ENCODE results near the gene SF1.
A peak's percentile ranks its signal among the peaks of the same experiment; 100 is the strongest.

The SF1 gene

DNA sequence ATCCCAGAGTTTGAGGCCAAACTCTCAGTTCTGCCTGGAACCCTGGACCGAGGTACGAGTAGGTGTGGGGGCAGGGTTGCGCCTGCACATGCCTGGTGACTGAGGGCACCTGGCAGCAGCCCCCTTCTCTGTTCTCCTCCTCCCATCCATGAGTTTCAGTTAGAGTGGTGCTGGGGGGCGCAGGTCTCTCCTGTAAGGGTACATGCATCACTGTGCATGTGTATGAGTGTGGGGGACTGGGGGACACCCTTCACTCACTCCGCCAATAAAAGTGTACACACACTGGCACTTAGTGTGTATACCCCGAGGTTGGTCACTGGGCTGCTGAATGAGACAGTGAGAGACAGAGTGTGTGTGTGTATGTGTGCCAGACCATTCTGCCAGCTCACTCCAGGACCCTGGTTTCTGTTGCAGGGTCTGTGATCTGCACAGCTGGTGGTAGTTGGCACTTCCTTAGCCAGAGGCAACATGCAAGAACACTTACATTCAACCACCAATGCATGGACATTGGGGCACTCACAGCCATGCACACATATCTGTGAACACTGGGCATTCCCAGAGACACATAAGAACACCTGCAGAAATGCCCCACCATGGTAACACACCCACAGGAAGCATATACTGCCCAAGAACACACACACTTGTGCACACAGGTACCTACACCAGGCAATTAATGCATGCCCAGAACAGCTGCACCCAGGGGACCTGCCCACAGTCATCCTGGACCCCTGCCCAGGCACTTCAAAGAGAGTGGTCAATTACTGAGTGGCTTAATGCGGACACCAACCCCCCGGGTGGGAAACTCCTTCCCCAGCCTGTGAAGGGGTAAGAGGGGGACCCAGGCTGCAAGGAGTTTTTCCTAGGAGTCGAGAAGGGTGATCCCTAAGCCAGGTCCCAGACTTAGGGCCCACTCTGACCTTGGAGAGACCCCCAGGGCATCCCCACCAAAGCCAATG, 54.2 kb downstream of the SF1 start:
- no peak for DNase-seq

DNA sequence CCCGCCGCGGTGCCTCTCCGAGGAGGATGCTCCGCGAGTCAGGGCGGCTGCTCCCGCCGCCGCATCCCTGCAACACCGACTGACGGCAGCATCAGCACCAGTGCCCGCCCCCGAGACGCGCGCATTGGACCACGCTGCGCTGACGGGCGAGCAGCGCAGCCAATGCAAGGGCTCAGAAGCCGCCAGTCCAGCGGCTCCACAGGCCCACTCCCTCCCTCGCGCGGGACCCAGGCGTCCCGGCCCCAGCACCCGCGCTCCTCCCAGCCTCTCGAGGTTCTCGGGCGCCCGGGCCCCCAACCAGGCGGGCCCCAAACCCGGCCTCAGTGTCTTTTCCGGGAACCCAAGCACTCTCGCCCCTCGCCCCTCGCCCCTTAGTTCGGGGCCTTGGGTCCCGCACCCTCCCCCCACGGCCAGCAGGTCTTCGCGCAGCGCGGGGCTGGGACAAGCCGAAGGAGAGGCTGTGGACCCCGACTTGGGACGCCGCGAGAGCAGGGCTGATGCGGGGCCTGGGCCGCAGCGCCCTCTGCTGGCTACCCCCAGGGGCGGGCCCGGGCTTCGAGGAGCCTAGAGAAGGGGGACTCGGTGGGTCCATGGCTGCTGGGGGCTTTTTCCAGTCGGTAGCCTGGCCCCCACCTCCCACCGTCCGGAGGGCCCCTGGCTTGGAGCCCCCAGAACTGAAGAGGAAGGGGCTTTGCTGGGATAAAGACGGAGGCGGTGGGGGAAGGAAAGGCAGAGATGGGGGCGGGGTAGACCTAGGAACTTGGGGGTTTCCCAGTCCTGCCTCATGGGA, 55.0 kb downstream of the SF1 start, which contains the start of gene NRXN2:
Gene NRXN2 (minus strand): TSS at position 81 of the 790 bp plus-strand sequence. CDS start 9,498 bp downstream, outside the sequence.
- DNase-seq: peak; percentile 83 to 93 (median 89)

DNA sequence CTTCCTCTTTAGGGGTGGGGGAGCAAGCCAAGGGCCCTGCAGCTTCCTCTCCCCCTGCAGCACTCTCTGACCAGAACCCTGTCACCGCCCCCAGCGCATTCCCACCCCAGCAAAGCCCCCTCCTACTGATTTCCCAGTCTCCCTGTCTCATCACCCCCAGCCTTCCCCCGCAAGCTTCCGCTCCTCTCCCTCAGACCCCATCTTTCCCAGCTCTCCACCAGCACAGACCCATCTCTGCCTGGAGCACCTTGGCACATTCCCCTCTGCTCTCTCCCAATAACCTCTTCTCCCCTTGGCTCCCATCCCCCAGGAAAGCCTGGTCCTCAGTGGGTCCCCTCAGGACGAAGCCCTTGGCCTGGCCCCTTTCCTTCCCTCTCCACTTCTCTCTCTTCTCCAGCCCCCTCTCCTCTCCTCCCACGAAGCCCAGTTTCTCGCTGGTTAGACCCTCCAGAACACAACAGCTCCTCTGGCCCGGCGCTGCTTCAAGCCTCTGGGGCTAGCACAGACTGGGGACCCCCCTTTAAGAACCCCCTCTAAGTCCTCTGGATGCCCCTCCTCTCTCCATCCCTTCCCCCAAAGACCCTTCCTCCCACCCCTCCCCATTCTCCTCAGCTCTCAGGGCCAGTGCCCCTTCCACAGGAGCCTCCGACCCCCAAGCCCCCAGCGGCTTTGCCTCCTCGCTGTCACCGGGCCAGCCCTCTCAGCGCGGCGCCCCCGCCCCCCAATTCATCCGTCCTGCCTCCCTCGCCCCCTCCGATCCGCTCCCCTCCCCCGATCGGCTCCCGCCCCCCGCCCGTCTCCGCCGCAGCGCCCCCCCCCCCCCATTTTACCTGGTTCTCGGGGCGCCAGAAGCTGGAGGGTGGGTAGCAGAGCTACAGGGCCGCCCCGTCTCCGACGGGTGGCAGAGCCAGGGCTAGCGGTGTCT, 55.9 kb downstream of the SF1 start:
- no peak for DNase-seq

DNA sequence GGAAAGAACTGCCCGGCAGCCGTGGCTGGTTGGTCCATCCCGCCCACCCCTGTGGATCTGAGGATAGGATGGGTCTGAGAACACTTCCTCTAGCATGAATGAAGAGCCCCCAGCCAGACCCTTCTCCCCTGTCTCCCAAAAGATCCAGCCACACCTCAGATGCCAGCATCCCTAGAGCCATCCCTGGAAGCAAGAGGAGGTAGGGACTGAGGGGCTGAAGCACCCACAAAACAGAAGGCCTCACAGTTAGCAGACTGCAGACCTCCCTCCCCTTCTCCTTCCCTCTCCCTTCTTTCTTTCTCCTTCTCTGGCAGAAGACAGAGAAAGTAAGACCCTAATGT, 57.0 kb downstream of the SF1 start:
- DNase-seq: no peak

- no peak for DNase-seq
These were observed 57.5 kb downstream of the SF1 start for GRCh38 chr11:64720640-64721358.

- DNase-seq: no peak
These were observed 58.2 kb downstream of the SF1 start for GRCh38 chr11:64720167-64720566.

DNA sequence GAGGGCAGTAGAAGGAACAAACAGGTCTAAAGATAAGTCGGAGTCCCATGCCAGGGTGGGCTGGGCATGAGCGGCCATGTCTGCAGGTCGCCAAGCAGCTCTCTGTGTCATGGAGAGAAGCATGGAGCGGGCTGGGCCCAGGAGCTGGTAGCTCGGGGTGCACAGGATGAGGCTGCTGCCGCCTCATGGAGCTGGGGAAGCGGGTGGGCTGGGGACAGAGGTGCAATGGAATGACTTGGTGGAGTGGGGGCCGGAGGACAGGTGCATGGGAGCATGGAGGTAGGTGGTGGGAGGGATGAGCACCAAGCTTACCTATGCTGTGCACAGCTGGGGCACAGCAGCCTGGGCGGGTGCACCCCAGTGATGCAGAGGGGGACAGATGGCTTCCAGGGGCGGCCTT, 58.9 kb downstream of the SF1 start:
- no peak for DNase-seq

DNA sequence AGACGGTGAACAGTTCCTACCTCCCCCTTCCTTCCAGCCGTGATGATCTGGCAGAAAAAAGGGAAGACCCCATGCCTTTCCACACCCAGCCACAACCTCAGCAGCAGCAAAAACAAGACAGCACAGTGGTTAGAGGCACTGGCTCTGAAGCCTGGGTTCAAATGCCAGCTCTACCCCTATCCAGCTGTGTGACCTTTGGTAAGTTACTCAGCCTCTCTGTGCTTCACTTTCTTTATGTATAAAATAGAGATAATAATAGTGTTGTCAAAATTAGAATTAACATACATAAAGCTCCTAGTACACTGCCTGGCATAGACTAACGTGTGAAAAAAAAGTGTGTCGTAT, 59.6 kb downstream of the SF1 start:
- DNase-seq: no peak

GRCh38 chr11:64718084-64718779, 60.1 kb downstream of the SF1 start:
- no peak for DNase-seq

DNA sequence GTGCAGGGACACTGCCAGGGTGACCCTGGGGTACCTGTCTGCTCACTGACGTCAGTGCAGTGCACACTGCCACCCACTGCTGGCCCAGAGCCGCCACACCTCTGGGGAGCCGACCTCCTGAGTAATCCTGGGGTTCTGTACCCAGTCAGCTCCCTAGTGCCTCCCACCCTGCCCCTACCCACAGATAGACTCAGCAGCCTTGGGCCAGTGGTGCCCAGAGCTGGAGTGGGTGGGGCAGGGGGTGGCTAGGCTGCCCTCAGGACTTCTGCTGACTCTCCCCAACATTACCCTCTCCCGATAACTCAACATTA, 61.1 kb downstream of the SF1 start:
- no peak for DNase-seq

- DNase-seq: no peak
These were observed 61.7 kb downstream of the SF1 start for GRCh38 chr11:64716473-64717267.

- no peak for DNase-seq
These were observed 62.4 kb downstream of the SF1 start for GRCh38 chr11:64715756-64716472.

DNA sequence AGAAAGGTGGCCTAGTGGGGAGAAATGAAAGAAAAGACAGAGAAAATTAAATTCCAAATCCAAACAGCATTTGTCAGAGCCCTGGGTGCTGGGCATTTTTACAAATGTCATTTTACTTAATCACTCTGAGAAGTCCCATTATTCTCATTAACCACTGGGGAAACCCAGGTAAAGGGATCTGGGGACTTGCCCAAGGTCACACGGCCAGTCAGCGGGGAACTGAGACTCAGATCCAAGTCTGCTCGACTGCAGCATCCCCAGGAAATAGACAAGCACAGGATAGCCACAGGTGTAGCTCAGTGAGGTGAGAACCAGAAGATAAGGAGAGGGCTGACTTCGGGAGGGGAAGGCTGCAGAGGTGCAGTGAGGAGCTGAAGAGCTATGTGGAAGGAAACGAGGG, 63.2 kb downstream of the SF1 start:
- peak; percentile 36 to 50 (median 45) for DNase-seq

GRCh38 chr11:64714666-64715065, 63.7 kb downstream of the SF1 start:
- no peak for DNase-seq
